ENCODE results near the gene BANP.
"Not testable (repeated sequence)": the region's sequence is repeated elsewhere in the genome, so short reads cannot be mapped to it uniquely, and the experiment has no call there.

The BANP gene

GRCh38 chr16:88033003-88033740, 81.9 kb downstream of the BANP start:
- not testable (repeated sequence) for DNase-seq (ENCODE audit: low spot score)

GRCh38 chr16:88034770-88035169, 83.5 kb downstream of the BANP start:
- no peak for DNase-seq (ENCODE audit: low spot score)

GRCh38 chr16:88035292-88035691, 84.1 kb downstream of the BANP start:
- DNase-seq (ENCODE audit: low spot score): no peak

GRCh38 chr16:88035884-88036639, 84.8 kb downstream of the BANP start:
- not testable (repeated sequence) for DNase-seq (ENCODE audit: low spot score)

- DNase-seq (ENCODE audit: low spot score): not testable (repeated sequence)
Measured at GRCh38 chr16:88036640-88036996, 85.4 kb downstream of the BANP start.

- not testable (repeated sequence) for DNase-seq (ENCODE audit: low spot score)
Measured at GRCh38 chr16:88037359-88037758, 86.1 kb downstream of the BANP start.

GRCh38 chr16:88037876-88038525, 86.8 kb downstream of the BANP start:
- not testable (repeated sequence) for DNase-seq (ENCODE audit: low spot score)

GRCh38 chr16:88038526-88038908, 87.3 kb downstream of the BANP start:
- not testable (repeated sequence) for DNase-seq (ENCODE audit: low spot score)

- DNase-seq (ENCODE audit: low spot score): no peak
Measured at GRCh38 chr16:88039591-88039990, 88.4 kb downstream of the BANP start.

GRCh38 chr16:88040196-88040876, 89.1 kb downstream of the BANP start:
- DNase-seq (ENCODE audit: low spot score): not testable (repeated sequence)

GRCh38 chr16:88040877-88041244, 89.6 kb downstream of the BANP start:
- DNase-seq (ENCODE audit: low spot score): not testable (repeated sequence)

- DNase-seq (ENCODE audit: low spot score): not testable (repeated sequence)
Measured at GRCh38 chr16:88041506-88041905, 90.3 kb downstream of the BANP start.

GRCh38 chr16:88041986-88042562, 90.8 kb downstream of the BANP start:
- DNase-seq (ENCODE audit: low spot score): not testable (repeated sequence)

GRCh38 chr16:88043208-88043910, 92.1 kb downstream of the BANP start:
- DNase-seq (ENCODE audit: low spot score): not testable (repeated sequence)

GRCh38 chr16:88044121-88044581, 92.9 kb downstream of the BANP start:
- not testable (repeated sequence) for DNase-seq (ENCODE audit: low spot score)

GRCh38 chr16:88045361-88045760, 94.1 kb downstream of the BANP start:
- not testable (repeated sequence) for DNase-seq (ENCODE audit: low spot score)

GRCh38 chr16:88045820-88046303, 94.6 kb downstream of the BANP start:
- no peak for DNase-seq (ENCODE audit: low spot score)

GRCh38 chr16:88047462-88047861, 96.2 kb downstream of the BANP start:
- DNase-seq (ENCODE audit: low spot score): no peak

GRCh38 chr16:88048985-88049384, 97.8 kb downstream of the BANP start:
- DNase-seq (ENCODE audit: low spot score): no peak

GRCh38 chr16:88049561-88050545, 98.6 kb downstream of the BANP start:
- DNase-seq (ENCODE audit: low spot score): no peak
